Measurements from ENCODE around the gene PTPRN2. TPM values are rescaled to one million over a fixed set of nuclear protein-coding genes. Genes with fewer than 3 reads are reported as not detected.
A peak's percentile ranks its signal among the peaks of the same experiment; 100 is the strongest.
"Not testable (repeated sequence)": the region's sequence is repeated elsewhere in the genome, so short reads cannot be mapped to it uniquely, and the experiment has no call there.

Gene PTPRN2
- 10 to 100 TPM; 26.1 to 55.5 TPM for total RNA-seq

DNA sequence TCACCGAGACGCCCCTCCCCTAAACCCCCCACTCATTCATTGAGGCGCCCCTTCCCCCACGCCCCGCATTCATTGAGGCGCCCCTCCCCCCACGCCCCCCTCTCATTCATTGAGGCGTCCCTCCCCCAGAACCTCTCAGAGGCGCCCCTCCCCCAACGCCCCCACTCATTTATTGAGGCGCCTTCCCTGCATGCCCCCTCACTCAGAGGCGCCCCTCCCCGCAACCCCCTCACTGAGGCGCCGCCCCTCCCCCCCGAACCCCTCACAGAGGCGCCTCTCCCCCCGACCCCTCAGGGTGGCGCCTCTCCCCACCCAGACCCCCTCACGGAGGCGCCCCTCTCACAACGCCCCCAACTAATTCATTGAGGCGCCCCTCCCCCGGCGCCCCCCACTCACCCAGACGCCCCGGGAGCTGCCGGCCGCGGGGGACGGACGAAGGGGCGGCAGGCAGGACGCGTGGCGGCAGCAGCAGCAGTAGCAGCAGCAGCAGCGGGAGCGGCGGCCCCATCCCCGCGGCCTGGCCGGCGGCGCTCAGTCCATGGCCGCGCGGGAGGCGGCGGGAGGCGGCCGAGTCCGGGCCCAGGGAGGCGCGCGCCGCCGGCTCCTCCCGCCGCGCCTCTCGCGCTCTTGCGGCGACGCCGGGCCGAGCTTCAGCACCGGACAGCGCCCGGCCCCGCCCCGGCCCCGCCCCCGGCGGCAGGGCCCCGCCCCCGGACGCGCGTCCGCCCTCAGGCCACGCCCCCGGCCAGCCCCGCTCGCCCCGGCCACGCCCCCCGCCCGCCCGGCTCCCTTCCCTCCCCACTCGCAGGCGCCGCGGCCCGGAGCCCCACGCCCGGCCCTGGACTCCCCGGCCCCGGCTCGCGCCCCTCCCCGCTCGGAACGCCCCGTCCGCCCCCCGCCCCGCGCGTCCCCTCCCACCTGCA, at the start of gene PTPRN2:
Gene PTPRN2, minus strand, starts transcription at position 662 of the 923 bp plus-strand sequence.
- 2% methylated on average over 58 of the region's 110 CpGs for WGBS
- H3K27ac ChIP-seq, result peak within 1 kb of the TSS; percentile 24 to 65
- H3K4me1 ChIP-seq (replicated peaks), result no peaks in the 10 kb centered on the region
- peak; percentile 66 for DNase-seq (ENCODE audit: low spot score)
- TF ChIP-seq, protein P1, sequence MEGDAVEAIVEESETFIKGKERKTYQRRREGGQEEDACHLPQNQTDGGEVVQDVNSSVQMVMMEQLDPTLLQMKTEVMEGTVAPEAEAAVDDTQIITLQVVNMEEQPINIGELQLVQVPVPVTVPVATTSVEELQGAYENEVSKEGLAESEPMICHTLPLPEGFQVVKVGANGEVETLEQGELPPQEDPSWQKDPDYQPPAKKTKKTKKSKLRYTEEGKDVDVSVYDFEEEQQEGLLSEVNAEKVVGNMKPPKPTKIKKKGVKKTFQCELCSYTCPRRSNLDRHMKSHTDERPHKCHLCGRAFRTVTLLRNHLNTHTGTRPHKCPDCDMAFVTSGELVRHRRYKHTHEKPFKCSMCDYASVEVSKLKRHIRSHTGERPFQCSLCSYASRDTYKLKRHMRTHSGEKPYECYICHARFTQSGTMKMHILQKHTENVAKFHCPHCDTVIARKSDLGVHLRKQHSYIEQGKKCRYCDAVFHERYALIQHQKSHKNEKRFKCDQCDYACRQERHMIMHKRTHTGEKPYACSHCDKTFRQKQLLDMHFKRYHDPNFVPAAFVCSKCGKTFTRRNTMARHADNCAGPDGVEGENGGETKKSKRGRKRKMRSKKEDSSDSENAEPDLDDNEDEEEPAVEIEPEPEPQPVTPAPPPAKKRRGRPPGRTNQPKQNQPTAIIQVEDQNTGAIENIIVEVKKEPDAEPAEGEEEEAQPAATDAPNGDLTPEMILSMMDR (IDR thresholded peaks at IDR 0.05), result no peak
- TF ChIP-seq POLR2A (IDR thresholded peaks at IDR 0.05), result no peak
- no peak for TF ChIP-seq POLR2AphosphoS5 (IDR thresholded peaks at IDR 0.05)
- H3K9me3 ChIP-seq, result no peaks in the 10 kb centered on the region
- peak within 1 kb of the TSS; percentile 49 to 55 for H3K4me3 ChIP-seq
- H3K36me3 ChIP-seq, result no peaks in the 10 kb centered on the region
- no peaks in the 10 kb centered on the region for H3K27me3 ChIP-seq (replicated peaks; ENCODE audit: insufficient read depth)
- intact Hi-C loops (cut with DNase I), result no loop called here

DNA sequence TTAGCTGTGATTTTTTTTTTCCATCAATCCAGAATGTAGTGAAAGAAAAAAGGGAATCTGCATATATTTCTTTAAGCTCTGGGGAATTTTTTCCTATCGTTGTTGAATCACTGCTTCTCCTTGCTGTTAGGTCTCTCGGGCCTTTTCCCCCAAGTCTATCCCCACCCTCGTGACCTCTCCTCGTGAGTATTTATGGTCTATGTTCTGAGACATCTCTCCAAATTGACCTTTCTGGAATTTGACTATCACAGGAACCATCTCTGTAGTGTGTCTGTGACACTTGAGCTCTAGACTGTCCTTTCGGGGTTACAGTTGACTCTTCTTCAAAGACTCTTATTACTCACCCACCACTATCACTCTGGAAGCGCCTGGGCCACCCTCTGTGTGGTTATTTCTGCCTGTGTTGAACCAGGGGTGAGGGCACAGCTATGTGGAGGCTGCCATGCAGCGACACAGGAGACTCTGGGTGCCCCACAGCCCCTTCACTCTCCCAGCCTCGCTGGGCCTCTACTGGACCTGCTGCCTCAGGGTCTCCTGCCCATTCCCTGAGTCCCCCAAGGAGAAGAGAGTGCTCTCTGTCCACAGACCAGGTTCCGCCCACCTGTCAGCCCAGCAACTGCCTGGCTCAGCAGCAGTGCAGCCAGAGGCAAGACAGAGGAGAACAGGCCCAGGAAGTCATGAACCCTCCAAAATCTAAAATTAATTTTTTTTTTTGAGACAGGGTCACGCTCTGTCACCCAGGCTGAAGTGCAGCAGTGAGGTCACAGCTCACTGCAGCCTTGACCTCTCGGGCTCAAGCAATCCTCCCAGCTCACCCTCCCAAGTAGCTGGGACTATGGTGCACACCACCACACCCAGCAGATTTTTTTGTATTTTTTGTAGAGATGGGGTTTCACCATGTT, 45.7 kb upstream of the PTPRN2 start:
- 92% methylated on average over 11 of the region's 11 CpGs for WGBS

DNA sequence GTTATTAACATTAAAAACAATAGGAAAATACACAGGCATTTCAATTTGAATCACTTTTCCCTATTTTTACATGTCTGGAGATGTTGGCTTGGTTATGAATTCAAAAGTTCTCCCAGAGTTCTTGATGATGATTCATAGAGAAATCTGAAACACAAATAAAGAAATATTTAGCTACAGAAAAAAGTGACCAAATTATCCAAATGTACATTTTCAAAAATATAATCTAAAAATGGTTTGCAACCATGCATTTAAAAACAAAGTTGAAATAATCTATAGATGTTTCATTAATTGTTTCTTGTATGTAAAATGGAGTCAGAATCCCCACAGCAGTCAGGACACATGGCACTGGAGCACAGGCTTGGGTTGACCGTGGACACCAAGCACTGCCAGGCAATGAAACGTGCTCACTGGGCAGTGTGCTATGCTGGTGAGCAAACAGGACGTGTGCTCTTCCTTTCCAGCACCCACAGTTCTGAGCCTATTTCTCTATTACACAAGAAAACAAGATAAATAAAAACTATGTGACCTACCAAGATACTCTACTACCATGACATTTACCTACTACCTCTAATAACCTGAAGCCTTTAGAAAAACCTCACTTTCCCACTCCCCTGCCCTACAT, 44.1 kb upstream of the PTPRN2 start:
- DNase-seq (ENCODE audit: low spot score), result no peak
- Histone ChIP-seq H3K4me3 (no peak overlapping the region), H3K27ac (no peak overlapping the region), H3K9me3 (no peaks in the 10 kb centered on the region), H3K36me3 (no peaks in the 10 kb centered on the region), H3K27me3 (replicated peaks; ENCODE audit: insufficient read depth) (no peaks in the 10 kb centered on the region), H3K4me1 (replicated peaks) (no peaks in the 10 kb centered on the region)
- no peak for TF ChIP-seq POLR2AphosphoS5 (IDR thresholded peaks at IDR 0.05)
- TF ChIP-seq, protein P1 (IDR thresholded peaks at IDR 0.05), result no peak
- no peak for TF ChIP-seq POLR2A (IDR thresholded peaks at IDR 0.05)
- 82% methylated on average over 3 of the region's 3 CpGs for WGBS
- intact Hi-C loops (cut with DNase I), result no loop called here

More for the DNA sequence above, 45.7 kb upstream of the PTPRN2 start:
- Histone ChIP-seq H3K9me3 (no peaks in the 10 kb centered on the region), H3K4me3 (no peak overlapping the region), H3K4me1 (replicated peaks) (no peaks in the 10 kb centered on the region), H3K27me3 (replicated peaks; ENCODE audit: insufficient read depth) (no peaks in the 10 kb centered on the region), H3K27ac (no peak overlapping the region), H3K36me3 (no peaks in the 10 kb centered on the region)
- TF ChIP-seq, protein P1 (IDR thresholded peaks at IDR 0.05), result no peak
- TF ChIP-seq POLR2AphosphoS5 (IDR thresholded peaks at IDR 0.05) (no peak), POLR2A (IDR thresholded peaks at IDR 0.05) (no peak)
- no peak for DNase-seq (ENCODE audit: low spot score)
- intact Hi-C loops (cut with DNase I), result no loop called here

DNA sequence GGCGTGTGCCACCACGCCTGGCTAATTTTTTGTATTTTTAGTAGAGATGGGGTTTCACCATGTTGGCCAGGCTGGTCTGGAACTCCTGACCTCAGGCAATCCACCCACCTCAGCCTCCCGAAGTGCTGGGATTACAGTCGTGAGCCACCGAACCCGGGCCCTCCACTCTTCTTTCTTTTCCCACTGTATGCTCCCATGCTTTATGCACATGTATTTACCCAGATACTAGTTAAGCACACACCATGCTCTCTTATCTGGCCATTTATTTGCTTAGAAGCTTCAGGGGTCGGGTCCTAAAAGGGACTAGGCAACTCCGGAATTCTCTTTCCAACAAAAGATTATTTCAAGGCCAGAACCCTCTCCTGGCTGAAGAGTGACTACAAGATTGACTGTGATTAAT, 38.7 kb upstream of the PTPRN2 start:
- DNase-seq (ENCODE audit: low spot score); H3K4me3 ChIP-seq; H3K27me3 ChIP-seq (replicated peaks; ENCODE audit: insufficient read depth); H3K36me3 ChIP-seq; H3K27ac ChIP-seq; H3K9me3 ChIP-seq; H3K4me1 ChIP-seq (replicated peaks); intact Hi-C loops (cut with DNase I): not testable (repeated sequence)
- 83% methylated on average over 8 of the region's 8 CpGs for WGBS

DNA sequence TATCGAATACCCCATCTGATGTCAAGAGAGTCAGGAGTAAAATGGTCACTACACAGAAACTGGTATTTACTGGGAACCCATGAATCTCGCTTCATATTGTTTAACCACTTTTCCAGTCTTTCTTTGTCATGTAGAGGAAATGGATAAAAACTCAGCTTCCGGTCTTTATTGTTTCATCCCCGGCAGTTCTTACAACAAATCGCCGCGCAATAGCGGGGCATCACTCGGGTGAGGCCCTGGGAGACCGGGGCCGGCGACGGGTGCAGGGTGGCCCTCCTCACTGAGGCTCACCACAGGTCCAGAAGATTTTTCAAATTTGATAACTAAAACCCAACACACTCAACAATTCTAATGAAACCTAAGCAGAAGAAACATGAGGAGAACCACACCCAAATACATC, 35.6 kb upstream of the PTPRN2 start:
- DNase-seq (ENCODE audit: low spot score), result no peak
- no peaks in the 10 kb centered on the region for H3K36me3 ChIP-seq
- H3K9me3 ChIP-seq, result no peaks in the 10 kb centered on the region
- H3K27me3 ChIP-seq (replicated peaks; ENCODE audit: insufficient read depth), result no peaks in the 10 kb centered on the region
- no peaks in the 10 kb centered on the region for H3K4me1 ChIP-seq (replicated peaks)
- WGBS, result 99% methylated on average over 13 of the region's 13 CpGs
- TF ChIP-seq POLR2A (IDR thresholded peaks at IDR 0.05) (no peak), POLR2AphosphoS5 (IDR thresholded peaks at IDR 0.05) (no peak)
- TF ChIP-seq, protein P1 (IDR thresholded peaks at IDR 0.05), result no peak
- no peak overlapping the region for H3K27ac ChIP-seq
- H3K4me3 ChIP-seq, result no peak overlapping the region
- intact Hi-C loops (cut with DNase I), result no loop called here
